ENCODE results near the gene BCL11B.

Gene BCL11B

DNA sequence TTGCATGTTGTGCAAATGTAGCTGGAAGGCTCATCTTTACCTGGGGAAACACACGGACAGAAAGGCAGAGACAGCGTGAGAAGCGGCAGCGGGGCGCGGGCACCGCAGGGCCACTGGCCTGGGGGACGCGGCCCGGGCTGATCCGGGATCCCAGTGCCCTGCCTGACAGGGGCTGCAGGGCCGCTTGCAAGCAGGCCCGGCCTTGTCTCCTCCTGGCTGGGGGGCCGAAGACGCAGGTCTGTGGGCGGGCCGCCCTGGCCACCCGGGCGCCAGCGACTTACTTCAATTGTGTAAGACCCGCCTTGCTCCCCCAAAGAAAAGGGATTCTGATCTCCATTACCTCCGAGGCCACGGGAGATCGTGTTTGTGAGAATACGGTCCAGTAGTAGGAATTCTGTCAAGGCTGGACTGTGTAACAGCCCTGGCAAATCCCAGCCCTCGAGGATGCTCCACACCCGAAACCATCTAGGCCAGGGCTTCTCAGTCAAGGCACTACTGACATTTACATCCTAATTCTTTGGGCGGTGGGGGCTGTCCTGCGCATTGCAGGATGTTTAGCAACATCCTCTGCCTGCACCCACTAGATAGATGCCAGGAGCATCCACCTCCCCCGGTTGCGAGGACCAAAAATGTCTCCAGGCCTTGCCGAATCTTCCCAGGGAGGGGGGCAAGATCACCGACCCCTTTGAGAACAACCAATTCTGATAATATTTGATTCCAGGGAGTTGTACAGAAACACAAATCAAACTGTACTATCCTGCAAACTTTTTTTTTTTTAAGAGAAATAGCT is 95.6 kb downstream of the BCL11B start:
- Histone ChIP-seq H3K27ac (no peak overlapping the region), H3K9me3 (no peaks in the 10 kb centered on the region), H3K4me1 (ENCODE audit: control insufficient read depth in 1 of 2, insufficient read depth in 1 of 2, low read depth in 1 of 2, low read length in 1 of 2) (peaks cover 0 to 10% of the 10 kb centered on the region in 2 experiments), H3K4me3 (ENCODE audit: low read depth in 1 of 2, low read length in 1 of 2) (no peak overlapping the region), H3K27me3 (peaks cover 9% of the 10 kb centered on the region), H3K36me3 (no peaks in the 10 kb centered on the region)
- TF ChIP-seq, protein P1, sequence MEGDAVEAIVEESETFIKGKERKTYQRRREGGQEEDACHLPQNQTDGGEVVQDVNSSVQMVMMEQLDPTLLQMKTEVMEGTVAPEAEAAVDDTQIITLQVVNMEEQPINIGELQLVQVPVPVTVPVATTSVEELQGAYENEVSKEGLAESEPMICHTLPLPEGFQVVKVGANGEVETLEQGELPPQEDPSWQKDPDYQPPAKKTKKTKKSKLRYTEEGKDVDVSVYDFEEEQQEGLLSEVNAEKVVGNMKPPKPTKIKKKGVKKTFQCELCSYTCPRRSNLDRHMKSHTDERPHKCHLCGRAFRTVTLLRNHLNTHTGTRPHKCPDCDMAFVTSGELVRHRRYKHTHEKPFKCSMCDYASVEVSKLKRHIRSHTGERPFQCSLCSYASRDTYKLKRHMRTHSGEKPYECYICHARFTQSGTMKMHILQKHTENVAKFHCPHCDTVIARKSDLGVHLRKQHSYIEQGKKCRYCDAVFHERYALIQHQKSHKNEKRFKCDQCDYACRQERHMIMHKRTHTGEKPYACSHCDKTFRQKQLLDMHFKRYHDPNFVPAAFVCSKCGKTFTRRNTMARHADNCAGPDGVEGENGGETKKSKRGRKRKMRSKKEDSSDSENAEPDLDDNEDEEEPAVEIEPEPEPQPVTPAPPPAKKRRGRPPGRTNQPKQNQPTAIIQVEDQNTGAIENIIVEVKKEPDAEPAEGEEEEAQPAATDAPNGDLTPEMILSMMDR (IDR thresholded peaks at IDR 0.05) = no peak

DNA sequence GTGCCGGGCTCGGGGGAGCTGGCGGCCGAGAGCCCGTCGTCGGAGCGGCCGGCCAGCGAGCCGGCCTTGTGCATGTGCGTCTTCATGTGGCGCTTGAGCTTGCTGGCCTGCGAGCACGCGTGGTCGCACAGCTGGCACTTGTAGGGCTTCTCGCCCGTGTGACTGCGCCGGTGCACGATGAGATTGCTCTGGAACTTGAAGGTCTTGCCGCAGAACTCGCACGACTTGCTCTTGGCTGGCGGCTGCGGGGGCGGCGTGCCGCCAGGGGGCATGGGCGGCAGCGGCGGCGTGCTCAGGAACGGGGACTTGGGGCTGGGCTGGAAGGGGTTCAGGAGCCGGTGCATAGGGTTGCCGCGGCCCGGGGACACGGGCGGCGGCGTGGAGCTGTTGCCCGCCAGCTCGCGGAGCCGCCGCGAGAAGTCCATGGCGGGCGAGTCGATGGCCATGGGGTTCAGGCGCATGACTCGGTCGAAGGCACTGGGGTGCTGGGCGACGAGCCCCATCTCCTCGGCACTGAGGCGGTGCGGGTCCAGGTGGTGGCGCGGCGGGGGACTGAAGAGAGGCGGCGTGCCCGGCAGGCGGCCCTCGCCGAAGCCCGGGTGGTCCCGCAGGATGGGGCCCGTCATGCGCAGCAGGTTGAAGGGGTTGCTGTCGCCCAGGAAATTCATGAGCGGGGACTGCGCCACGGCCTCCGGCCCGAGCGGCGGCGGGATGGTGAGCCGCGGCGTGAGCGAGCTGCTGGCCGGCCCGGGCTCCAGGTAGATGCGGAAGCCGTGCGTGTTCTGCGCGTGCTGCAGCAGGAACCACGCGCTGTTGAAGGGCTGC is 96.5 kb downstream of the BCL11B start:
- Histone ChIP-seq H3K4me1 (ENCODE audit: control insufficient read depth in 1 of 2, insufficient read depth in 1 of 2, low read depth in 1 of 2, low read length in 1 of 2) (peaks cover 0 to 10% of the 10 kb centered on the region in 2 experiments), H3K36me3 (no peaks in the 10 kb centered on the region), H3K4me3 (ENCODE audit: low read depth in 1 of 2, low read length in 1 of 2) (no peak overlapping the region), H3K9me3 (no peaks in the 10 kb centered on the region), H3K27me3 (peaks cover 9% of the 10 kb centered on the region), H3K27ac (no peak overlapping the region)
- TF ChIP-seq, protein P1 (IDR thresholded peaks at IDR 0.05) = no peak

DNA sequence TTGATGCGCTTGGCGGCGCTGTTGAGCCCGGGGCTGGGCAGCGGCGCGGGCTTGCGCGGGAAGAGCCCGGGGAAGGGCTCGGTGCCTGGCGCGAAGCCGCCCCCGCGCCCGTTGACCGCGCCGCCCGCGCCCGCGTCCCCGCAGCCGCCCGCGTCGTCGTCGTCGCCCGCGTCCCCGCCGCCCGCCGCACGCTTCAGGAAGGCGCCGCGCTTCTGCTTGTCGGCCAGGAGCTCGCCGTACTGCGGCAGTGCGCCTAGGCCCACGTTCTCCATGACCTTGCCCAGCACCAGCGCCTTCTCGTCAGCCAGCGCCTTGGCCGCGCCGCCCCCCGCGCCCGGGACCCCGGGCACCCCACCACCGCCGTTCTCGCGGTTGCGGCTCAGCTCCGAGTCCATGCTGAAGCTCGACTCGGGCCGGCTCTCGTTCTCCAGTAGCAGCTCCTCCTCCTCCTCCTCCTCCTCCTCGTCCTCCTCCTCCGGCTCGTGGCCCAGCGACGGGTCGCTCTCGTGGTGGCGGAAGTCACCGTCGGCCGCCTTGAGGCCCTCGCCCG is 97.2 kb downstream of the BCL11B start:
- Histone ChIP-seq H3K36me3 (no peaks in the 10 kb centered on the region), H3K4me3 (ENCODE audit: low read depth in 1 of 2, low read length in 1 of 2) (no peak overlapping the region), H3K4me1 (ENCODE audit: control insufficient read depth in 1 of 2, insufficient read depth in 1 of 2, low read depth in 1 of 2, low read length in 1 of 2) (peaks cover 0 to 14% of the 10 kb centered on the region in 2 experiments), H3K9me3 (no peaks in the 10 kb centered on the region), H3K27me3 (peaks cover 9% of the 10 kb centered on the region), H3K27ac (no peak overlapping the region)
- TF ChIP-seq, protein P1 (IDR thresholded peaks at IDR 0.05) = no peak

DNA sequence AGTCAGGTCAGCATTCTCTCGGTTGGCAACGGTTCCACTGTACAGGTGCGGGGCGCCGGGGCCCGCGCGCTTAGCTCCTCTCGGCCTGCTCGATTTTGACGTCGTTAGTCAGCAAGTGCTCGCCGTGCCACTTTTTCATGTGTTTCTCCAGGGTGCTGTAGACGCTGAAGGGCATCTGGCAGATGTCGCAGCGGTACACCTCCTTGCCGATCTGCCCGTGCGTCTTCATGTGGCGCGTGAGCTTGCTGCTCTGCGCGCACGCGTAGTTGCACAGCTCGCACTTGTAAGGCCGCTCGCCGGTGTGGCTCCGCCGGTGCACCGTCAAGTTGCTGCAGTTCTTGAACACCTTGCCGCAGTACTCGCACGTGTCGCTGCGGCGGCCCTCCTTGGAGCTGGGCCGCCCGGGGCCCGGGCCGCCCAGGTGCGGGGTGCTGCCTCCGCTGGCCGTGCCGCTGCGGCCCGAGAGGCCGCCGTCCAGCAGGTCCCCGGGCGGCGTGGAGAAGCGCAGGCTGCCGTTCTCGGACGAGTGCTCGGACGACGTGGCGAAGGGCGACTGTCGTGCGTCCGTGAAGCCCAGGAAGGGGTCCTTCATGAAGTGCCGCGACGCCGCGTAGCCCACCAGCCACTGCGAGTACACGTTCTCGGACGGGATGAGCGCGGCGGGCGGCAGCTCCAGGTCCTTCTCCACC is 97.8 kb downstream of the BCL11B start:
- TF ChIP-seq, protein P1 (IDR thresholded peaks at IDR 0.05) = no peak
- peaks cover 0 to 16% of the 10 kb centered on the region in 2 experiments for H3K4me1 ChIP-seq (ENCODE audit: control insufficient read depth in 1 of 2, insufficient read depth in 1 of 2, low read depth in 1 of 2, low read length in 1 of 2)
- H3K27me3 ChIP-seq = peaks cover 9% of the 10 kb centered on the region
- H3K36me3 ChIP-seq = no peaks in the 10 kb centered on the region
- no peaks in the 10 kb centered on the region for H3K9me3 ChIP-seq
- H3K27ac ChIP-seq = no peak overlapping the region
- H3K4me3 ChIP-seq (ENCODE audit: low read depth in 1 of 2, low read length in 1 of 2) = no peak overlapping the region

DNA sequence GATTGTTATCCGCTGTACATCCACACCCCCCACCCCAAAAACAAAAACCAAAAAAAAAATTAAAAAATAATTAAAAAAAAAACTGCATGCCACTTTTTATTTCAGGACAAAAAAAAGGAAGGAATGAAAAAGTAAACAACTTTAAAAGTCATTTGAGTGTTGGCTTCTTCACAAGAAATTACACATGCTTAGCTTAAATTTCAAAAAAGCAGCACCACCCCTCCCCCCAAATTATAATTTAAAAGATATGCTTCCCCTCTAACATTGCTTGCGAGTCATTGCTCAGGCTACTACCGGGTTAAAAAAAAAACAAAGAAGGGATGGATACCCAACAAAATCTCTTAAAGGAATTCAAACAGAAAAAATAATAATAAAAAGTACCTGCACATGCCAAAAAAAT is 98.5 kb downstream of the BCL11B start:
- Histone ChIP-seq H3K4me1 (ENCODE audit: control insufficient read depth in 1 of 2, insufficient read depth in 1 of 2, low read depth in 1 of 2, low read length in 1 of 2) (peaks cover 0 to 9% of the 10 kb centered on the region in 2 experiments), H3K36me3 (no peaks in the 10 kb centered on the region)
- TF ChIP-seq, protein P1 (IDR thresholded peaks at IDR 0.05) = no peak

More for the DNA sequence above, 98.5 kb downstream of the BCL11B start:
- H3K4me3 ChIP-seq (ENCODE audit: low read depth in 1 of 2, low read length in 1 of 2) = no peak overlapping the region
- no peak overlapping the region for H3K27ac ChIP-seq
- H3K9me3 ChIP-seq = no peaks in the 10 kb centered on the region
- H3K27me3 ChIP-seq = peaks cover 9% of the 10 kb centered on the region

Data from neutrophil (primary cell).